ENCODE results near the gene FCN1. TPM values are rescaled to one million over a fixed set of nuclear protein-coding genes. Genes with fewer than 3 reads are reported as not detected.

Gene FCN1
- total RNA-seq, 1 donor = not detected

DNA sequence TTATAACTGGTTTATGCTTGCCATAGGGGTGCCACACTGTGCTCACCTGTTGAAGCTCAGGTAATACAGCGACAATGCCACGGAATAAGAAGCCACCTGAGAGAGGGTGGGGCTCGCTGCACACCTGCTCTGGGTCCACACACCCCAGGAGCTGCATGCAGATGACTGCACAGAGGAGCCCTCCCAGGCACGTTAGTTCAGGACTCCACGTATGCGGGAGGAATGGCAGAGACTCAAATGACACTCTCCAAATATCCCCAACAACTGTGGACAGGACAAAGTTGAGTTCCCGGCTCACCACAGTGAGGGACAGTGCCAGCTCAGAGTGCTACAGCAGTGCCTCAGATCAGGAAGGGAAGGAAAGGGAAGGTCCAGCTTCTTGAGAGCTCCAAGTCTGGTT, 5.8 kb upstream of the FCN1 start:
- DNase-seq (ENCODE audit: low read depth) = no peak
- TF ChIP-seq, protein P1, sequence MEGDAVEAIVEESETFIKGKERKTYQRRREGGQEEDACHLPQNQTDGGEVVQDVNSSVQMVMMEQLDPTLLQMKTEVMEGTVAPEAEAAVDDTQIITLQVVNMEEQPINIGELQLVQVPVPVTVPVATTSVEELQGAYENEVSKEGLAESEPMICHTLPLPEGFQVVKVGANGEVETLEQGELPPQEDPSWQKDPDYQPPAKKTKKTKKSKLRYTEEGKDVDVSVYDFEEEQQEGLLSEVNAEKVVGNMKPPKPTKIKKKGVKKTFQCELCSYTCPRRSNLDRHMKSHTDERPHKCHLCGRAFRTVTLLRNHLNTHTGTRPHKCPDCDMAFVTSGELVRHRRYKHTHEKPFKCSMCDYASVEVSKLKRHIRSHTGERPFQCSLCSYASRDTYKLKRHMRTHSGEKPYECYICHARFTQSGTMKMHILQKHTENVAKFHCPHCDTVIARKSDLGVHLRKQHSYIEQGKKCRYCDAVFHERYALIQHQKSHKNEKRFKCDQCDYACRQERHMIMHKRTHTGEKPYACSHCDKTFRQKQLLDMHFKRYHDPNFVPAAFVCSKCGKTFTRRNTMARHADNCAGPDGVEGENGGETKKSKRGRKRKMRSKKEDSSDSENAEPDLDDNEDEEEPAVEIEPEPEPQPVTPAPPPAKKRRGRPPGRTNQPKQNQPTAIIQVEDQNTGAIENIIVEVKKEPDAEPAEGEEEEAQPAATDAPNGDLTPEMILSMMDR (IDR thresholded peaks at IDR 0.05; ENCODE audit: insufficient read depth, low read depth, low read length) = no peak

DNA sequence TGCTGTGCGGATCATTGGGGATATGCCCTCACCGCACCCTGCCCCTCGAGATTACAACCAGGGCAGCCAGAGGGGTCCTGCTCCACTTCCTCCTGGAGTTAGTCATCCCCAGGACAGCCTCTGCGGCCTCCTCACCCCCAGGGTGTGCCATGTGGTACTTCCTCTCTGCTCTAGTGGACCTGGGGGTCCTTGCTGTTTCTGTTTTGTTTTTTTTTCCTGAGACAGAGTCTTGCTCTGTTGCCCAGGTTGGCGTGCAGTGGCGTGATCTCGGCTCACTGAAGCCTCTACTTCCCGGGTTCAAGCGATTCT, 5.2 kb upstream of the FCN1 start:
- no peak for DNase-seq (ENCODE audit: low read depth)
- no peak overlapping the region for H3K4me3 ChIP-seq (ENCODE audit: low read depth, low read length)
- TF ChIP-seq, protein P1 (IDR thresholded peaks at IDR 0.05; ENCODE audit: insufficient read depth, low read depth, low read length) = no peak

More for the DNA sequence above, 5.8 kb upstream of the FCN1 start:
- H3K4me3 ChIP-seq (ENCODE audit: low read depth, low read length) = no peak overlapping the region

DNA sequence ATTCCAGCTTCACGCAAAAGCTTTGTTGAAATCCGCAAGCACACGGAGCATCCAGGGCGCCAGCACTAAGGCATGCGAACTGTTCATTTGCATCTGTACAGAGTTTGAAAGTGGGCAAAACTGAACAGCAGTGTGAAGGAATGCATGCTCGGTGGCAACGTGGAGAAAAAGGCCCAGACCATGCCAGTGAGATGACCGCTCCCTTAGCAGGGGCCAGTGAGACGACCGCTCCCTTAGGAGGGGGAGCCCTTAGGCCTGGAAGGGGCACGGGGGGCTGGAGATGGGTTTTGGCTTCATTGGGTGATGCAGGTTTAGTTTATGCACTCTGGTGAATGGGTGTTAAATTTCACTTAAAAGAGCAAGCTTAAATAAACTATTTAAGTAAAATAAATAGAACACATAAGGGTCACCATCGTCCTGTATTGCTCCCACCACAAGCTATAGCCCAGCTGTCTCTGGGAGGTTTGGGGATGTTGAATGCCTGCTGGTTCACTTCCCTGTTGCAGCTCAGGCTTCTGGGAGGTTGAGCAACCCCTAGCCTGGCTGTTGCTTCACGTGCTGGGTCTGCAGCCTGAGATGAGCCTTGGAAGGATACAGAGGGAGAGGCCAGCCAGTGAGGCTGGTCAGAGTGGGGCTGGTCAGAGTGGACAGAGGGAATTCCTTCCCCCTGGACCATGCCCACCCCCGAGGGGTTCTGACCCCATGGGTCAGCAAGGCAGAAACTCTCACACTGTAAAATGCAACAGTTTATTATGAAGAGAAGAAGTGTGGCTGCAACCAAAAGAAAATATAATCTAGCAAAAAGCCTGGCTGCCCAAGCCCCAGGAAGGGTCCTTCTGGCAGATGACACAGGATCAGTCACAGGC, 4.6 kb upstream of the FCN1 start:
- peak; percentile 5 for DNase-seq (ENCODE audit: low read depth)
- TF ChIP-seq, protein P1 (IDR thresholded peaks at IDR 0.05; ENCODE audit: insufficient read depth, low read depth, low read length) = no peak
- no peak overlapping the region for H3K4me3 ChIP-seq (ENCODE audit: low read depth, low read length)

DNA sequence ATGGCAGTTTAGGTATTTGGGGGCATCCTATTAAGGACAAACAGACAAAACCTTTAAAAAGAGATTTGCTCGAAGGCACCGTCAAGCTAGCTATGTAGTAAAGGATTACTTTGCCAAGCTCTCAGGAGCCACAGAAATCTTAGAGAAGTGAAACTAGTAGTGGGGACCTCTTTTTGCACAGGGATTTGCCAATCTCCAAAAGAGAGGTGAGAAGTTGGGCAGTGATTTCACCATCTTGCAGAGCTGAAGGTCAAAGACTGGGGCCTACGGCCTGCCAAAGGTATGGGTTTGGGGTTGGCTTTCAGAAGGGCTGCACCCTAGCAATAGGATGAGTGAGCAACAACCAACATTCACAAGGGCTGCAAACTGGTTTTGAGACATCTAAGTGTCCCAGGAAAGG, 1.6 kb upstream of the FCN1 start:
- no peak overlapping the region for H3K4me3 ChIP-seq (ENCODE audit: low read depth, low read length)
- DNase-seq (ENCODE audit: low read depth) = no peak
- TF ChIP-seq, protein P1 (IDR thresholded peaks at IDR 0.05; ENCODE audit: insufficient read depth, low read depth, low read length) = no peak

DNA sequence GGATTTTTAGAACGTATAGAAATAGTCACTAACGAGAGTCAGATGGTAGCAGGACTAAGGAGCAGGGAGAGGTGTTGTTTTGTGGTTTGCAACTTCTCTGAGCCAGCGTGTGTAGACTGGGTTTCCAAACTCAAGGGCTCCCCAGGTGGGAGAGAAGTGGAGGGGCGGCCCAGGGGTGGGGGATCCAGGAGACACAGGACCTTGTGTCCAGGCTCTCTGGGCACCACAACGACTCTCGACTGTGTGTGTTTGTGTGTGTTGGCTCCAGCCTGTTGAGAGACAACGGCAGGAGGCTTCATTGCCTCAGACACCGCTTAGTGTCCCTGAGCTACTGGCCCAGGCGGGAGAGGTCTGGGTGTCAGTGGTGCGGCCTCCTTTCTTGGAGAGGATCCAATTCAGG, 934 bp upstream of the FCN1 start:
- no peak for DNase-seq (ENCODE audit: low read depth)
- H3K4me3 ChIP-seq (ENCODE audit: low read depth, low read length) = no peak overlapping the region
- TF ChIP-seq, protein P1 (IDR thresholded peaks at IDR 0.05; ENCODE audit: insufficient read depth, low read depth, low read length) = no peak

DNA sequence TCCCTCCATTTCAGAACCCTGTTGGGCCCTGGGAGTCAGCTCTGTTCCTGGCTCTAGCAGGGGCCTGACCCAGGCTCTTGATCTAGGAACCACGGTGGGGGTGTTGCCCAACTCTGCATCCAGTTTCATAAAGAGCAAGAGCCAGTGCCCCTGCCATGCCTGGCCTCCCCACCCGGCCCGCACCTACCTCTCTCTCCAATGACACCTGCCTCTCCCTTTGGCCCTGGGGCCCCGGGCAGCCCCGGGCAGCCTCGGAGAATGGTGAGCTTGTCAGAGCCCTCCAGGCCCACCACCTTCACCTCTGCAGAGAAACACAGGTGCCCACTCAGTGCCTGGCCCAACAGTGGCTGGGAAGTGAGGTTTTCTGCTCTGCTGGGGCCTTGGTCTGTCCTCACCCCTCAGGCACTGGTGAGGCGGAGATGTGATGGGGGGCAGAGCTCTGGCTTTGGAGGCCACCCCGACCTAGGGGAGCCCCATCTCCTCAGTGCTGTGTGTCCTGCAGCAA, 1.5 kb downstream of the FCN1 start:
- H3K4me3 ChIP-seq (ENCODE audit: low read depth, low read length) = no peak overlapping the region
- TF ChIP-seq, protein P1 (IDR thresholded peaks at IDR 0.05; ENCODE audit: insufficient read depth, low read depth, low read length) = no peak
- no peak for DNase-seq (ENCODE audit: low read depth)

Measured in fibroblast of villous mesenchyme (primary cell).